NCI-H69 (cell line): Measurements from ENCODE around the gene CCDC171.

ENCODE experiments used
- DNase-seq: peaks from one replicate; lab custom pipeline; 2025; lab: John Stamatoyannopoulos, UW

CCDC171 gene

DNA sequence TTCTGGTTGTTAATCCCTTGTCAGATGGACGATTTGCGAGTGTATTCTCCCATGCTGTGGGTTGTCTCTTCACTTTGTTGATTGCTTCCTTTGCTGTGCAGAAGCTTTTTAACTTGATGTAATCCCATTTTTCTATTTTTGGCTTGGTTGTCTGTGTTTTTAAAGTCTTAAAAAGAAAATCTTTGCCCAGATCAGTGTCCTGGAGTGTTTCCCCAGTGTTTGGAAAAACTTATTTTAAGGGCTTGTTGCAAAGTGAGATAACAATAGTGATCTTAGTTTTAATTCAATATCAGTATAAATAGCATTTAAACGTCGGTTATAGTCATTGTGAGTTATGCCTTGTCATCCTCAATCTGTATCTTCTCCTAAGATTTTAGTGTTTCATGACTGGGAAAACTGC lies 329.5 kb downstream of the CCDC171 start:
- DNase-seq = no peak

DNA sequence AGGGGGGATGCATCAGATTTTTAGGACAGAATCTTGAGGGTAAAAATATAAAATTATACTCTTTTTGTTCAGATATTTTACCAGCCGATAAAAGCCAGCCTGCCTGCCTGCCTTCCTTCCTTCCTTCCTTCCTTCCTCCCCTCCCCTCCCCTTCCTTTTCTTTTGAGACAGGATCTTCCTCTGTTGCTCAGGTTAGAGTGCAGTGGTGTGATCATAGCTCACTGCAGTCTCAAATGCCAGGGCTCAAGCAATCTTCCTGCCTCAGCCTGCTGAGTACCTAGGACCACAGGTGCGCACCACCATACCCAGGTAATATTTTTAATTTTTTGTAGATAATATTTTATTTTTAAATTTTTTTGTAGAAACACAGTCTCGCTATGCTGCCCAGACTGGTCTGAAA lies 330.0 kb downstream of the CCDC171 start:
- no peak for DNase-seq

DNA sequence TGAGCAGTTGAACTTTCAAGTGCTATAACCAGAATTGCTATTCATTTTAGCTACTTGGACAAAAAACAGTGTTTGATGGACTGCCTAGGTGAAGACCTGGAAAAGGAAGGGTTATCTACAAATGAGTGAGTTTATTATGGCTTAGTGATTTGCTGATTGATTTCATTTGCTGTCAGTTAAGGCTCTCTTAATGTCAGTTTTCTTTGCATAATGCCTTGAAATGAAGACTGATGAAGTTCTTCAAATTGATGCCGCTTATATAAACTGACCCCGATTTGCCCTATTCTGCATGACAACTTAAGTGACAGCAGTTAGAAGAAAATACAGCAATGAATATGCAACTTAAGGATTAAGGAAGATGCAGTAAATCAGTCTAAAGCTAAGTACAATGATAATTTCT lies 332.6 kb downstream of the CCDC171 start:
- DNase-seq = no peak

DNA sequence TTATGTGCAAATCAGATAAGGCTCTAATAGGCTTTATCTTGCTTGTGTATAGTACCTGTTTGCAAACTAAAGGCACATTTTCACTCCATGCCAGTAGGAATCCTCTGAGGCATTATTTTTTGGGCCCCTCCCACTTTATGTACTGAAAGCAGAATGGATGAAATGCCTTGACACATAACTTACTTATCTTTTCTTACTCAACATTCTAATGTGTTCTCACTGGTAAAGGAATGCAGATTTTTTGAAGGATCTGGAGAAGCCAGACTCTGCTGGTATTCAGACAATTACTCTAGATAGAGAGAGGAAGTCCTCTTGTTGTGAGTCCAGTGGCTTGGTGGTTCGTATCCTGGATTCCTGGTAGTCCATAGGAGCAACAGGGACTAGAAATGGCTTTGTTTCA lies 336.7 kb downstream of the CCDC171 start:
- DNase-seq = no peak

DNA sequence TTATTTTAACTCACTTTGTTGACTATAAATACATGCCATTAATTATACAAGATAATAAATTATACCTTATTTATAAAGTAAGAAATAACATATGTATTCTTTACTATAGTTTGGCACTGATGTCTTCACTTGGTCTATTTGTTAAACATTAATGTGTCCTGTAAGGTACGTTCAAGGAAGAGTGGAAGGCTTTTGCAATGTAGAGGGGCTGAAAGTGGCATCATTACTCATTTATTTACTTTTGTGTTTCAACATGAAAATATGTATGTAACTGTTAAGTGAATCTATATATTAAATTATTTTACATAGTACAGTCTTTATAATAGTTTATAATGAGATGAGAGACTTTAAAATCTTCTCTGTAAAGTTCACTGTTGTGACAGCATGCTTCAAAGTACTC lies 348.7 kb downstream of the CCDC171 start:
- no peak for DNase-seq

DNA sequence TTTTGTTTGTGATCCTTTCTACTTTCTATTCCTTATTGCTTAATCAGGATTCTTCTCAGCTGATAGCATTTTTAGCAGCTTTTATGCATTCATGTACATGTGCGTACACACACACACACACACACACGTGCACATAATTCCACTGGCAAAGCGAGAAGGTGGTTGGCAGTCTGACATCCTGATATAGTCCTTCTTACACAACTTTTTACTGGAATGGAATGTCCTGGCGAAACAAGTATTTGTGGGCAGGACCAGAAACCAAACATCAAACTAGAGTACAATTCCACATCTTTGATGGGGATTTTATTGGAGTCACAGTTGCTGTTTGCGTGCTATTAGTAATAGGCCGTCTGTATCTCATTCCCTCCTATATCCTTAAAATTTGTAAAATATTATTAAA lies 356.5 kb downstream of the CCDC171 start:
- no peak for DNase-seq

DNA sequence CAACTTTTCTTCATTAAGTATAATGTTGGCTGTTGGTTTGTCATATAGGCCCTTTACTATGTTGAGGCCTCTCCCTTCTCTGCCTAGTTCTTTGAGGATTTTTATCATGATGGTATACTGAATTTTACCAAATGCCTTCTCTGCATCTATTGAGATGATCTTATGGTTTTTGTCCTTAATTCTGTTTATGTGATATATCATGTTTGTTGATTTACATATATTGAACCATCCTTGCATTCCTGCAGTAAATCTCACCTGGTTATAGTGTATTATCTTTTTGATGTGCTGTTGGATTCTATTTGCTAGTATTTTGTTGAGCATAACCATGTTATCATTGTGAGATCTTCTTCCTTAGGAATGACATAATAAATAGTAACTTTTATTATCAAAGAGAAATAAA lies 362.9 kb downstream of the CCDC171 start:
- DNase-seq = no peak

DNA sequence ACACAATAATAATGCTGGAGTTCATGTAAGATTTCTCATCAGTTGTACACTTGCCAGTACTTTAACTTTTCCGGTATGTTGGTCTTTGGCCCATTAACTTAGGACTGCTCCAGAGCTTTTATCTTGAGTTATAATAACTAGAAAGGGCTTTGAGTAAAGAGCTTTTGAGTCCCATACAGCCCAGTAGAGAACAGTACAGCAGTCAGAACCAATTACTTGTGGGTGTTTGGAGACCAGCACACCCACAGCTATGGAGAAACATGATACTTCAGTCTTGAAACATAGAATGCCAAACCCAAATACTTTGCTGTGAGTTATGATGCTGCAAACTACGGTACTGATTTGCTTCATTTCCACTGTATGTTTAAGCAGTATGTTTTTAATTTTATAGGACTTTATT lies 374.3 kb downstream of the CCDC171 start:
- no peak for DNase-seq

DNA sequence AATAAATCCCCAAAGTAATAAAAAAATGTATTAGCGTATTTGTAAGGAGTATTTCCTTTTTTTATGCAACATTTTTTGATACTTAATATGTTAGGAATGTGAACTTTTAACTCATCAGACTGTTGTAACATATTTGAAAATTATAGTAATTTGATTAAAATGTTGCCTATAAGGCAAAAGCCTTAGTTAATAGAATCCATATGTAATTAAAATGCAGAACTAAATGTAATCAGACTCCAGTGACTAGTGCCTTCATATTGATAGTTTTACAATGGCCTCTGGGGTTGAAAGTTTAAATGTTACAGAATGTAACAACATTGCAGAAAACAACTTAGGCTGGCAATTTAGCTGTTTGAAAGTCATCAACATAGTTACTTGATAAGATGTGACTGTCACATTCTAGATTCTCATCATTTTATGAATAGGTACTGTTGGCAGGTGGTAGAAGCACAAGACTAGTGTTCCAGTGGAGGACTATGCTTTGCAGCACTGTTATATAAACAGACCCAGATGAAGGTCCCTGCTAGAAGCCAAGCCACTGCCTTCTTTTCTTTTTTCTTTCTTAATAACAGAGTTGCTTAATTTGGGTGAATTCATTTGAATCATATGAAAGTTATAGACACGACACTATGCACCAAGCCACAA lies 382.9 kb downstream of the CCDC171 start:
- no peak for DNase-seq

DNA sequence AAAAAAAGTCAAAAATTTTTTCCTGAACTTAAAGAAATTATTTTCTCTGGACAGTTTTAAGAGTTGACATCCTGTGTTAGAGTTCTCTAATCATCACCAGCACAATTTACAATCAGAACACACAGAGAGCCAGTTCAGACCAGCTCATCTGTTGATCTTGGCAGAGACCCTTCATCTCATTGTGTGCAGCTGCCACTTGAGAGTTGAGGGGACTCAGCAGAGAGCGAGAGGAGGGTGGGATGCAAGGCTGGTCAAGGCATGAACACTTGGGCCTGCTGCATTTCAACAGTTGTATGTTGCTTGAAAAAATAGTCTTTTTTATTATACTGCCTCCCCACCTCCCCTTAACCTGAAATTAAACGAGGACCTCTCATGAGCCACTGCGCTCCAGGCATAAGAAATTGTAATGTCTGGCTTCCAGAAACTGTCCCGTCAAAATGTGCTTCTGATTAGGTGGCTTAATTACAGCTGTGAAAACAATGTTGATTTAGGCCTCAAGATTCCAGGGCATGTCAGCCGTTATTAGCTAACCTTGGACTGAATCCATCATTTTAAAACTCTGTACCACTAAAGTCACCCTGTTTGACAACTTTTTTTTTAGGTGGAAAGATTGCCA lies 383.6 kb downstream of the CCDC171 start:
- peak; percentile 63 for DNase-seq

DNA sequence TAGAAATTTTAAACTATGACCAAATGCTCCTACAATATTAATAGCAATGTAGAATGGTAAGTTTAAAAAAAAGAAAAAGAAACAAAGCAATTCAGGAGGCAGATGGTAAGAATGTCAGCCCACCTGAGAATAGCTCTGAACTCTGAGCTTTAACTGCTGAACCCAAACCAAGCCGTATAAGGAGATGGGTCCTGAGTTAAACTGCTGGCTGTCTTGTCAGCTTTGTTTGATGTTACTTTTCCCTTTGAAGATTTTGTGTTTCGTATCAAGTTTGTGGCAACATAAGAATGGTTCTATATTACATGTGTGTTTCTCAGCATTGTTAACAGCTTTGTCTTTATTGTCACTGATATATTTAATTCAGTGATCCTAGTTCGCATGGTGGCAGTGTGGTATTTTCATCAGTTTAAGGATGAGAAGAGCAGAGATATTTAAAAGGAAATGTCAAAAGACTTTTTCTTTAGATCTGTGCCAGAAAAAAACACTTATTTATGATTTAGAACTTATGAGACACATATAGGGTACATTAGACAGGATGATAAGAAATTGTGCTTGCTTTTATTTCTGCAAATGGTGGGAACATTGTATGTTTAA lies 390.1 kb downstream of the CCDC171 start:
- no peak for DNase-seq

DNA sequence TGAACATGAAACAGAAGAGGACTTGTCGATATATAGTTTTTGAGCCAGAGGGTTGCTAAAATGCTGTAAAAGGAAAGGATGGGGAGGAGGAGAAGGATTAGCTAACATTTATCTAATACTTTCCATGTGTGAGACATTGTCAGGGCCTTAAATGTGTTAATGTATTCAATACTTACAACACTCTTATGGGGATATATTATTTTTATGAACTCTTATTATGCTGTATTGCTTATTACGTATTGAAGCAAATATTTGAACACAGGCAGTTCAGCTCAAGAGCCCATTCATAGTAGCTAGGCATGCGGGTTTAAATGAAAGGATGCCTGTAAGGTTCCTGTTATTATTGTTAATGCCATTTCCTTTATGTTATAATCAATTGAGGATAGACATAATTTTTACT lies 391.5 kb downstream of the CCDC171 start:
- no peak for DNase-seq

DNA sequence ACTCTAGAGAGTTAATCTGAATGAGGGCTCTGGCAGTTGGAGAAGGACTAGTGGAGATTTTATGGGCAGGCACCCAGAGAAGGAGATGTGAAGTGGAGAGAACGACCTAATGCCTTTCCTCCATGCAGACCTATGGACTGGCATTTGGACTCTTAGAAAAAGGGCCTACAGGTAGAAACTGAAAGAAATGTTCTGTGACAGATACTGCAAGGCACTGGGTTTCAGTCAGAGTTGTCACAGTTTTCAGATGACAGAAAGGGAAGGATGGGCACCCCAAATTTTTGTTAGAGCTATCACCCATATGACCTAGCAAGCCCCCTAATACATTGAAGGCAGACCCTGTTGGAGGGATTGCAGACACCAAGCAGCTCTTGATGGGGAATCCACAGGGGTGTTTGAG lies 406.8 kb downstream of the CCDC171 start:
- no peak for DNase-seq

DNA sequence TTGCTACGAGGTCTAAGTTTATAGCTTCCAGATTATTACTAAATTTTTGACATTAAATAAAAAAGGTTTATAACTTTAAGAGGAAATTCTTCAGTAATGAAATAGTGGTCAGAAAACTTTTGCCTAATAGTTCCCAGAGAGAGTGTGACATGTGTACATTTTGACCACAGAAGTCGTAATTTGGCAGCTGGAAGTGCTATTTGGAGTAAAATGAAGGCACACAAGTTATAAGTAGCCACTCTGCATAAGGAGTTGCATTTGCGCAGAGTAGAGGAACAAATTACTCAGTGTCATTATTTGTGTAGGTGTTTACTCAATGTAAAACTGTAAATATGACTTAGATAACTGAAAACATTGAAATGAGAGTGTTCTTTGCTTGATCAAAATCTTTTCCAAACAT lies 408.4 kb downstream of the CCDC171 start:
- DNase-seq = no peak

DNA sequence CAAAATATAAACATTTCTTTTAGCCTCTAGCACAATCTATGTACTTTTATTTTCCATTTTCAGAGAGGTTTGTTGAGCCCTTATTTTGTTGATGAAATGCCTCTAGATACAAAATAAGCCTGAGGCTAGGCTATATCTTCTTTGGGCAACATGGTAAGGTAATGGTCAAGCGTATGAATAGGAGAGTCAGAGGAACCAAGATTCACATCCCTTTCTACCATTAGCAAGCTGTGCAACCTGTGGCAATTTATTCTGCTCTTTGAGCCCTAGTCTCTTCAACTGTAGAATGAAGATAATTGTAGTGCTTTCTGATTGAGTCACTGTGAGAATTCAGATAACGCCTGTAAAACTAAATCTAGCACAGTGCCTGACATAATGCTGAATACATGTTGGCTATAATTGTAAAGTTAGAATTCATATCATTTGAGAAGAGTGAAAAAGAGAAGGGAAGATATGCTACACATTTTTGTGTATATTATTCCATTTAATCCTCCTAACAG lies 412.5 kb downstream of the CCDC171 start:
- no peak for DNase-seq

DNA sequence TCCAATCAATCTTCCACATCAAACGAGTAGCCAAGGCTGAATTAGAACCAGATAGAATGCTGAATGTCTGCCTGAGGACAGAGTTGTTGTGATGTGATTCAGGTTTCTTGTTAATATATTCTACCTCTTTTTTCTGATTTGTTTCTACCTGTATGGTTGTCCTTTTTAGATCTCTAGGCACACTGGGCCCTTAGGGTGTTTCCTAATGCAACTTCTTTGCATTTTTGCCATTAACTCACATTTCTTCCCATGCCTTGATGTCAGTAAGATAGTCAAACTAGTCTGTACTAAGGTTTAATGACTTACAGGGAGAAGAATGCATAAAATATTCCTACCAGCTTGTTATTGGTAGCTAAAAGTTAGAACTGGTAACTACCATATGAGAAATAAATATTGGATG lies 413.6 kb downstream of the CCDC171 start:
- no peak for DNase-seq

DNA sequence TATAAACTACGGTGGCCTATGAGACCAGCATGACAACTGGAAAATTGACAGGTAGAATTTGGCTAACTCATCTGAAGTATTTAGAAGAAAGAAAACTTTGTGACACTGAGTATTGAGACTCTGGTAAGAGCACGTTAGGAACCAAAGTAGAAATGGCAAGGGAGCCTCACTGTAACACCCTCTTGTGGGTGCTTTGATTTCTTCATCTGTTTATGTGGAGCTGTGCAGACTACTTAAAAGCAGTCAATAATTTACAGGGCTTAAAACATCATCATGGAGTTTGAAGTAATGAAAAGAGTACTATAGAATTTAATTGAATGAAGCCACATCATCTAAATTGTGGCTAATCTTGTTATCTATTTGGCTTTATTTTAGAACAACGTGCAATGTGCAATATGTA lies 414.2 kb downstream of the CCDC171 start:
- DNase-seq = no peak

DNA sequence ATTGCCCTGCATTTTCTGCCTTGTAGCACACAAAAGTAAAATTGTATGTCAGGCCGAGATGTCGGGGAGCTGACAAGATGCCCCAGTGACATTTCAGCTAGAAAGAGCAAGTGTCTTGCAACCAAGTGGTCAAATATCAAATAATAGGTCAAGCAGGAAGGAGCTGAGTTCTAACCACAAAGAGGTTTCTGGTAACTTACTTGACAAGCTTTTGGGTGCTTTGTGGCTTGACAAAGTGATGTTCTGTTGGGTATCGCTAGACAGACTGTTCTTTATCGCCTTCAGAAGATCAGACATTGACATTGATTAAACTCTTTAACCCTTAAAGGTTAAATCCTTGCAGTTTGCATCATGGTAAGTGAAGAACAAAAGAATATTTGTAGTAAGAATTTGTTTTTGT lies 419.9 kb downstream of the CCDC171 start:
- DNase-seq = no peak

DNA sequence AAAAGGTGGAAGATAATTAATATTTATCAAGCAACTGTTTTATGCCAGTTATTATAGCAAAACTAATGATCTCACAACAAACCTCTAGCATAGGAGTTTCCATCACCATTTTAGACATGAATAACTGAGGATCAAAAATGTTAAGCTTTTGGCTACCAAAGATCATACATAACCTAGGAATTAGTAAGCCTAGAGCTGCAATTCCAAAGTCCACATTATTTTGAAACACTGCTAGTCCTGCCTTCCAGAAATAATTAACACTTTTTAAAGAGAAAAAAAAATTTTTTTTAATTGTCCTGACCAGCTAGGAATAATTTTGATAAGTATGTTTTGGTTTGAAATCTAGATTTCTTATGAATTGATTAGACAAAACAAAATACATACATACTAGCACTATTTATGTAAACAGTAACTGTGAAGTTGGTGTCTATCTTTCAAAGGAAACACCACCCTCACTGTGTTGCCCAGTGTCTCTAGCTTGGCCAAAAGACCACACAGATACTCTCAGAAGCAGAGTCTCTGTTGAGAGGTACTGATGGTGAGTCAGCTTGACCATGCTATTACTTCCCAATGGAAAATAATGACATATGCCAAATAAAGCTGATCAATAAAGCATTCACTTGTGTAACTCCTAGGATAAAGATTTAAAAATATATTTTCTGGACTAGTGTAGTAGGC lies 422.4 kb downstream of the CCDC171 start:
- no peak for DNase-seq

DNA sequence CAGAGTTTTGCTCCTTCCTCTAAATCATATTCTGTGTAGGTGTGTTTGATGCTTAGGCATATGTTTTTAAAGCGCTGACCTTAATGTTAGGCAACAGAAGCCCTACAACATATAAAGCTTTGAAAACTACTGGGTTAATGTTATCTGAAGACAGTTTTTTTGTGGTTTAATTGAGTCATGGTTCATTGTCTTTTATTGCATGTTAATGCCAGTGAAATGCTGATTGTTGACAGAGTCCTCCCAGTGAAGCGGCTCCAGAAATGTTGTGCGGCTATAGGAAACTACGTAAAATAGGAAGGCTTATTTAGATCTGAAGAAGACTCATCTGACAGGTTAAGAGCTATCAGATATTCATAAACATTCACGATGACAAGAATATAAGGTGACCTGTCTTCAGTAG lies 424.6 kb downstream of the CCDC171 start:
- DNase-seq = peak; percentile 46

DNA sequence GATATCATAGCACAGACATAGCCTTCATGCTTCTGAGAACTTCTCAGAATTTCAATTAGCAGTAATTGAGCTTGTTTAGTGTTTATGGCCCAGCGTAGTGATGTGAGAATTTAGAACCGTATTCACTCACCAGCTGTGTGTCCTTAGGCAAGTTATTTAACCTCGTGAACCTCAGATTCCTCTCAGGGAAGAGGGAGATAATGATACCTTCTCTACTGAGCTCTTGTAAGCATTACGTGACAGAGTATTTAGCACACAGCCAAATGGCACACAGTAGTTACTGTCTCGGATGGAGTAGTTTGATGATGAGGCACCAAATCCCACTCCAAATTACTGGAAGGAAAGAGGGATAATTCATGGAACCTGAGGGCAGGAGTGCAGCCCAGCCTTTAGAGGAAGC lies 429.3 kb downstream of the CCDC171 start:
- peak; percentile 91 for DNase-seq

DNA sequence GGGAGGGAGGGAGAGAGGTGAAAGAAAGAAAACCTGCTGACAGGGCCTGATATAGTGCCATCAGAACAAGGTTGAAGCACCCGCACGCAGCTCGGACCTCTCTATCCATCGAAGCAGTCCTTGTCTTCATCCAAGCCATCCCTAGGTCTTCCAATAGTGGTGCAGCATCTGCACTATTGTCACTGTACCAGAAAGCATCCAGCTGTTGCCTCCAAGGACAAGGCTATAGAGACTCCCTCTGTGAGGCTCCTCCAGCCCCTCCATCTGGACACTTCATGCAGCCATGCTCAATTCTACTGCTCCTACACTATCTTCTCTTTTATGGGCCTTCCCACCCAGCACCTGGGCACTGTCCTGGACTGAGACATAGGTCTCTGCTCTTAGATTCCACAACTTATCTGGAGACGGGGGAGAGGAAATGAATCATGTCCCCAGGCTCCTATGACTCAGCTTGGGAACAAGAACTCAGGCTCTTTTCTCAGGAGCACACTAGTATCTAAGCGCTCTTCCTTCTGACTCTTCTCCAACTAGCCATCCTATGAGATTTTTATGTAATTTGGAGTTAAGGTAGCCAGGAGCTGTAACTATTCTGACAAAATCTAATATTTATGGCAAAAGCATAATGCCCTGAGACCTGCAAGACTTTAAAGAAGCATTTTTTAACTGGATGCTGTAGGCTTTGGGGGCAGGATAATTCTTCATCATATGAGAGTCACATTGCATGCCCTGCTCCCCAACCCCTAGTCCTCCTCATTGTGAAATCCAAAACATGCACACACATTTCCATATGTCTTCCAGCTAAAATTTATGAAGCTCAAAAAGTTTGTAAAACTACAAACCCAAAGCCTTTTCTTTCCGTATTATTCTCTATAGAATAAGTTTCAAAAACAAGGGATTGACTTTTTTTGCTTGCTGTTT lies 446.8 kb downstream of the CCDC171 start:
- no peak for DNase-seq
